Mesendoderm (in vitro differentiated cells): ENCODE results near the gene FGF2.
"Not testable (repeated sequence)": the region's sequence is repeated elsewhere in the genome, so short reads cannot be mapped to it uniquely, and the experiment has no call there.

Experiments
- DNase-seq: peaks from one replicate; pipeline ENCODE4 v3.0.0; 2013
- H2AK5ac ChIP-seq: 2 replicates; pipeline ENCODE4 v1.6.1; 2013; ENCODE audit warnings: low read length, inconsistent platforms
- H2BK120ac ChIP-seq: 2 replicates; pipeline ENCODE4 v1.6.1; 2013; ENCODE audit warnings: low read depth, mild to moderate bottlenecking, low read length, moderate library complexity, mixed read lengths
- H2BK15ac ChIP-seq: replicated peaks from 2 replicates; pipeline ENCODE4 v1.6.1; 2013; ENCODE audit warnings: low read depth, mild to moderate bottlenecking, moderate library complexity
- H2BK5ac ChIP-seq: 2 replicates; pipeline ENCODE4 v1.6.1; 2013; ENCODE audit warnings: low read length, inconsistent platforms
- H3K18ac ChIP-seq: 2 replicates; pipeline ENCODE4 v1.6.1; 2013; ENCODE audit warnings: mild to moderate bottlenecking, low read length, mixed read lengths
- H3K23ac ChIP-seq: one replicate; pipeline ENCODE4 v1.6.1; 2013; ENCODE audit warnings: low read length
- H3K27ac ChIP-seq: 2 replicates; pipeline ENCODE4 v1.5.1; 2013; ENCODE audit warnings: low read depth, mild to moderate bottlenecking, inconsistent platforms, low read length, moderate library complexity
- H3K27me3 ChIP-seq: 2 replicates; pipeline ENCODE4 v1.6.1; 2013; ENCODE audit warnings: low read length, control low read depth, mild to moderate bottlenecking, inconsistent platforms; ENCODE audit not compliant: insufficient read depth, poor library complexity
- H3K36me3 ChIP-seq: 2 replicates; pipeline ENCODE4 v1.6.1; 2013; ENCODE audit warnings: low read length, inconsistent platforms; ENCODE audit not compliant: control insufficient read depth, insufficient read depth
- H3K4ac ChIP-seq: one replicate; pipeline ENCODE4 v1.6.1; 2013; ENCODE audit warnings: low read depth, mild to moderate bottlenecking, low read length, moderate library complexity
- H3K4me1 ChIP-seq: 2 replicates; pipeline ENCODE4 v1.6.1; 2013; ENCODE audit warnings: low read depth, low read length, inconsistent platforms; ENCODE audit not compliant: control insufficient read depth
- H3K4me2 ChIP-seq: 2 replicates; pipeline ENCODE4 v1.6.1; 2013; ENCODE audit warnings: low read length
- H3K4me3 ChIP-seq: 2 replicates; pipeline ENCODE4 v1.5.1; 2013; ENCODE audit warnings: mild to moderate bottlenecking, low read length
- H3K56ac ChIP-seq: one replicate; pipeline ENCODE4 v1.6.1; 2013; ENCODE audit warnings: low read length
- H3K79me1 ChIP-seq: 2 replicates; pipeline ENCODE4 v1.6.1; 2013; ENCODE audit warnings: low read length, inconsistent platforms
- H3K79me2 ChIP-seq: 2 replicates; pipeline ENCODE4 v1.6.1; 2013; ENCODE audit warnings: mild to moderate bottlenecking, low read length; ENCODE audit not compliant: control insufficient read depth, insufficient read depth
- H3K9ac ChIP-seq: 2 replicates; pipeline ENCODE4 v1.6.1; 2013; ENCODE audit warnings: low read length, inconsistent platforms
- H4K5ac ChIP-seq: one replicate; pipeline ENCODE4 v1.6.1; 2013; ENCODE audit warnings: low read length
- H4K8ac ChIP-seq: one replicate; pipeline ENCODE4 v1.6.1; 2013; ENCODE audit warnings: low read depth, mild to moderate bottlenecking, control low read depth, low read length, moderate library complexity
- WGBS: extraction: QIAGEN DNeasy Blood & Tissue Kit; methylation state at CpG from one replicate; pipeline ENCODE4 v1.1.7; 2013; ENCODE audit warnings: low lambda C conversion rate, missing lambda C conversion rate; ENCODE audit not compliant: insufficient coverage; ENCODE audit errors: extremely low coverage; 5-methylcytosine and 5-hydroxymethylcytosine counted together

The FGF2 gene

GRCh38 chr4:122945136-122945535 is 118.5 kb downstream of the FGF2 start:
- H3K56ac ChIP-seq, H4K8ac ChIP-seq, H2AK5ac ChIP-seq, H3K4me2 ChIP-seq, H3K27me3 ChIP-seq, DNase-seq, H3K36me3 ChIP-seq, H2BK5ac ChIP-seq, H3K9ac ChIP-seq, H2BK120ac ChIP-seq, H3K27ac ChIP-seq, H4K5ac ChIP-seq, H3K79me1 ChIP-seq, H3K79me2 ChIP-seq, H2BK15ac ChIP-seq, H3K4me1 ChIP-seq, H3K4ac ChIP-seq, H3K18ac ChIP-seq, H3K4me3 ChIP-seq, H3K23ac ChIP-seq: not testable (repeated sequence)
- WGBS, result no CpG with 5 or more reads among the region's 17 CpGs

- Histone ChIP-seq H4K8ac (no peak overlapping the region), H3K18ac (no peak overlapping the region), H3K27ac (no peak overlapping the region), H3K4me1 (no peaks in the 10 kb centered on the region), H2AK5ac (no peak overlapping the region), H3K23ac (no peak overlapping the region), H3K79me2 (no peaks in the 10 kb centered on the region), H3K79me1 (no peaks in the 10 kb centered on the region), H3K56ac (no peak overlapping the region), H3K4ac (no peak overlapping the region), H2BK120ac (no peak overlapping the region), H2BK15ac (no peak overlapping the region), H3K4me3 (no peak overlapping the region), H3K36me3 (peaks cover 7% of the 10 kb centered on the region), H3K27me3 (no peaks in the 10 kb centered on the region), H2BK5ac (no peak overlapping the region), H4K5ac (no peak overlapping the region), H3K9ac (no peak overlapping the region), H3K4me2 (no peak overlapping the region)
- no CpG with 5 or more reads among the region's 1 CpG for WGBS
- DNase-seq, result no peak
These were observed 119.5 kb downstream of the FGF2 start for GRCh38 chr4:122946142-122946541.
